Liver (tissue), 9 donors: ENCODE data around the gene CSKMT. TPM values are rescaled to one million over a fixed set of nuclear protein-coding genes. Genes with fewer than 3 reads are reported as not detected.
"Not testable (repeated sequence)": the region's sequence is repeated elsewhere in the genome, so short reads cannot be mapped to it uniquely, and the experiment has no call there.

Experiments
- DNase-seq: peaks from one replicate; pipeline ENCODE4 v3.0.0-alpha.2; 2017; ENCODE audit warnings: low spot score
- H3K27ac ChIP-seq, 2 donors: one replicate each; pipeline ENCODE4 v1.7.0; 2013; ENCODE audit warnings: inconsistent platforms in 2 of 2, low read length in 2 of 2, control low read depth in 1 of 2, low read depth in 1 of 2, mild to moderate bottlenecking in 1 of 2
- H3K27me3 ChIP-seq, 4 donors: one replicate each; pipeline versions ENCODE4 v1.6.1 to v1.7.0; 2013; ENCODE audit warnings: low read length in 3 of 4, inconsistent platforms in 1 of 4, mild to moderate bottlenecking in 1 of 4, moderate library complexity in 1 of 4; ENCODE audit not compliant: control insufficient read depth in 4 of 4, insufficient read depth in 4 of 4
- H3K36me3 ChIP-seq, 4 donors: one replicate each; pipeline versions ENCODE4 v1.6.1 to v1.7.0; 2013; ENCODE audit warnings: low read length in 3 of 4, mild to moderate bottlenecking in 3 of 4, low read depth in 1 of 4, moderate library complexity in 1 of 4; ENCODE audit not compliant: control insufficient read depth in 4 of 4, insufficient read depth in 3 of 4
- H3K4me1 ChIP-seq, 4 donors: one replicate each; pipeline versions ENCODE4 v1.6.1 to v1.7.0; 2013; ENCODE audit warnings: low read length in 3 of 4, mild to moderate bottlenecking in 3 of 4, moderate library complexity in 1 of 4; ENCODE audit not compliant: control insufficient read depth in 4 of 4, insufficient read depth in 4 of 4
- H3K4me3 ChIP-seq, 3 donors: one replicate each; pipeline versions ENCODE4 v1.6.1 to v1.7.0; 2013; ENCODE audit warnings: low read length in 3 of 3, control low read depth in 1 of 3, low read depth in 1 of 3, mild to moderate bottlenecking in 1 of 3
- H3K9ac ChIP-seq, 2 donors: one replicate each; pipeline ENCODE4 v1.7.0; 2013; ENCODE audit warnings: low read length in 2 of 2, mild to moderate bottlenecking in 2 of 2, moderate library complexity in 2 of 2, control low read depth in 1 of 2, low read depth in 1 of 2
- H3K9me3 ChIP-seq, 4 donors: one replicate each; pipeline versions ENCODE4 v1.6.1 to v1.7.0; 2013; ENCODE audit warnings: low read length in 3 of 4; ENCODE audit not compliant: control insufficient read depth in 4 of 4
- ATF3 ChIP-seq: IDR thresholded peaks from 2 replicates; pipeline ENCODE4 v1.6.1; 2016; ENCODE audit warnings: antibody characterized with exemption
- CTCF ChIP-seq: fragments of 150-350 bp; IDR thresholded peaks from 2 replicates; pipeline ENCODE4 v1.5.1; 2017; ENCODE audit warnings: improper control_type of control experiment, low read depth, low read length; ENCODE audit not compliant: missing input control
- EGR1 ChIP-seq, 2 donors: IDR thresholded peaks; 2 replicates each; pipeline ENCODE4 v1.6.1; 2016 to 2018; ENCODE audit warnings: antibody characterized with exemption in 2 of 2, low read depth in 2 of 2
- FOXA1 ChIP-seq: IDR thresholded peaks from 2 replicates; pipeline ENCODE4 v1.6.1; 2016; ENCODE audit warnings: antibody characterized with exemption
- FOXA2 ChIP-seq: IDR thresholded peaks from 2 replicates; pipeline ENCODE4 v1.6.1; 2016; ENCODE audit warnings: antibody characterized with exemption
- GABPA ChIP-seq, 2 donors: IDR thresholded peaks in 1 of 2; conservative IDR thresholded peaks in 1 of 2; 2 replicates each; pipeline ENCODE4 v1.6.1; 2016; ENCODE audit warnings: antibody characterized with exemption in 2 of 2, mild to moderate bottlenecking in 1 of 2, moderate library complexity in 1 of 2
- HNF4A ChIP-seq, 2 donors: conservative IDR thresholded peaks; 2 replicates each; pipeline ENCODE4 v1.6.1; 2016; ENCODE audit warnings: antibody characterized with exemption in 2 of 2, mild to moderate bottlenecking in 2 of 2
- HNF4G ChIP-seq: IDR thresholded peaks from 2 replicates; pipeline ENCODE4 v1.6.1; 2016; ENCODE audit warnings: antibody characterized with exemption
- JUND ChIP-seq, 2 donors: IDR thresholded peaks; 2 replicates each; pipeline ENCODE4 v1.6.1; 2016; ENCODE audit warnings: antibody characterized with exemption in 2 of 2
- MAX ChIP-seq: IDR thresholded peaks from 2 replicates; pipeline ENCODE4 v1.6.1; 2016; ENCODE audit warnings: antibody characterized with exemption
- NR2F2 ChIP-seq: IDR thresholded peaks from 2 replicates; pipeline ENCODE4 v1.6.1; 2016; ENCODE audit warnings: antibody characterized with exemption
- RAD21 ChIP-seq, 2 donors: IDR thresholded peaks; 2 replicates each; pipeline ENCODE4 v1.6.1; 2016; ENCODE audit warnings: antibody characterized with exemption in 2 of 2, mild to moderate bottlenecking in 2 of 2
- REST ChIP-seq: IDR thresholded peaks from 2 replicates; pipeline ENCODE4 v1.6.1; 2016; ENCODE audit warnings: antibody characterized with exemption, mild to moderate bottlenecking
- RXRA ChIP-seq, 2 donors: IDR thresholded peaks; 2 replicates each; pipeline ENCODE4 v1.6.1; 2017 to 2018; ENCODE audit warnings: antibody characterized with exemption in 2 of 2, mild to moderate bottlenecking in 1 of 2
- SP1 ChIP-seq: IDR thresholded peaks from 2 replicates; pipeline ENCODE4 v1.6.1; 2018; ENCODE audit warnings: antibody characterized with exemption, mild to moderate bottlenecking
- TAF1 ChIP-seq: conservative IDR thresholded peaks from 2 replicates; pipeline ENCODE4 v1.6.1; 2016; ENCODE audit warnings: antibody characterized with exemption, mild to moderate bottlenecking
- YY1 ChIP-seq: IDR thresholded peaks from 2 replicates; pipeline ENCODE4 v1.6.1; 2016; ENCODE audit warnings: antibody characterized with exemption, mild to moderate bottlenecking
- ZBTB33 ChIP-seq: IDR thresholded peaks from 2 replicates; pipeline ENCODE4 v1.6.1; 2016; ENCODE audit warnings: antibody characterized with exemption
- WGBS: extraction: QIAGEN DNeasy Blood & Tissue Kit; methylation state at CpG from one replicate; pipeline ENCODE4 v1.1.7; 2013; 5-methylcytosine and 5-hydroxymethylcytosine counted together
- polyA plus RNA-seq, 2 donors: library from polyadenylated mRNA; stranded (reverse) in 1 of 2; unstranded in 1 of 2; fragments of 200-250 nt in 1 of 2; fragments of >200 nt in 1 of 2; fragmentation: Nextera tagmentation in 1 of 2; extraction: Ambion mirVana in 1 of 2; gene quantifications; one replicate each; pipeline versions ENCODE4 v1.2.1 to v1.2.3, GENCODE V29; 2013 to 2015
- total RNA-seq, 2 donors: library from RNA; depleted of rRNA; stranded (reverse); fragments of >200 nt; gene quantifications; one replicate each; pipeline ENCODE4 v1.2.3, GENCODE V29; 2014
- donor health status: healthy.
- donor health status: healthy.
- donor health status: healthy.
- donor health status: healthy.
- donor health status: healthy.

CSKMT gene
- total and polyA plus RNA-seq, 4 donors, result 1.8 to 2.5 (median 2.3) TPM

- no peaks in the 10 kb centered on the region for H3K27me3 ChIP-seq
- H3K4me1 ChIP-seq, result peaks cover 11 to 60% (median 49%) of the 10 kb centered on the region in 4 donors
- 72% methylated on average over 2 of the region's 2 CpGs for WGBS
- peaks cover 0 to 6% (median 3%) of the 10 kb centered on the region in 4 donors for H3K36me3 ChIP-seq
- no peak for DNase-seq
- TF ChIP-seq RXRA (IDR thresholded peaks at IDR 0.05) (no peak), RAD21 (IDR thresholded peaks at IDR 0.05) (no peak), HNF4A (conservative IDR thresholded peaks at IDR 0.05) (no peak), NR2F2 (no peak), FOXA1 (no peak), EGR1 (IDR thresholded peaks at IDR 0.05; ENCODE audit: low read depth in 2 of 2) (no peak), ZBTB33 (no peak), REST (no peak), TAF1 (no peak), YY1 (no peak)
- no peak overlapping the region for H3K27ac ChIP-seq
- no peak overlapping the region for H3K4me3 ChIP-seq
- H3K9ac ChIP-seq, result no peak overlapping the region
- no peaks in the 10 kb centered on the region for H3K9me3 ChIP-seq
Measured at GRCh38 chr11:62673196-62673525, 8.0 kb downstream of the CSKMT start.

- H3K36me3 ChIP-seq, H3K27ac ChIP-seq, H3K9ac ChIP-seq, H3K27me3 ChIP-seq, DNase-seq, H3K9me3 ChIP-seq, H3K4me3 ChIP-seq: not testable (repeated sequence)
- peaks cover 10 to 58% (median 46%) of the 10 kb centered on the region in 4 donors for H3K4me1 ChIP-seq
- 90% methylated on average over 10 of the region's 10 CpGs for WGBS
Measured at GRCh38 chr11:62675415-62675814, 10.3 kb downstream of the CSKMT start.

- no peak for DNase-seq
- Histone ChIP-seq H3K36me3 (peaks cover 0 to 6% (median 3%) of the 10 kb centered on the region in 4 donors), H3K27me3 (no peaks in the 10 kb centered on the region), H3K27ac (no peak overlapping the region), H3K4me1 (peaks cover 7 to 50% (median 42%) of the 10 kb centered on the region in 4 donors), H3K4me3 (no peak overlapping the region), H3K9ac (no peak overlapping the region), H3K9me3 (no peaks in the 10 kb centered on the region)
- WGBS, result 57% methylated on average over 6 of the region's 6 CpGs
- TF ChIP-seq EGR1 (IDR thresholded peaks at IDR 0.05; ENCODE audit: low read depth in 2 of 2) (no peak), RAD21 (IDR thresholded peaks at IDR 0.05) (no peak), ZBTB33 (no peak), FOXA1 (no peak), HNF4A (conservative IDR thresholded peaks at IDR 0.05) (no peak), GABPA (IDR thresholded peaks at IDR 0.05 in 1 of 2, conservative IDR thresholded peaks at IDR 0.05 in 1 of 2) (no peak), ATF3 (no peak), CTCF (no peak), SP1 (no peak), HNF4G (no peak), RXRA (IDR thresholded peaks at IDR 0.05) (no peak), JUND (IDR thresholded peaks at IDR 0.05) (no peak), NR2F2 (no peak), FOXA2 (no peak), MAX (no peak), YY1 (no peak), TAF1 (no peak)
Measured at GRCh38 chr11:62676698-62677097, 11.6 kb downstream of the CSKMT start.
